ENCODE results near the gene ELOB.
A peak's percentile ranks its signal among the peaks of the same experiment; 100 is the strongest.

ELOB gene

DNA sequence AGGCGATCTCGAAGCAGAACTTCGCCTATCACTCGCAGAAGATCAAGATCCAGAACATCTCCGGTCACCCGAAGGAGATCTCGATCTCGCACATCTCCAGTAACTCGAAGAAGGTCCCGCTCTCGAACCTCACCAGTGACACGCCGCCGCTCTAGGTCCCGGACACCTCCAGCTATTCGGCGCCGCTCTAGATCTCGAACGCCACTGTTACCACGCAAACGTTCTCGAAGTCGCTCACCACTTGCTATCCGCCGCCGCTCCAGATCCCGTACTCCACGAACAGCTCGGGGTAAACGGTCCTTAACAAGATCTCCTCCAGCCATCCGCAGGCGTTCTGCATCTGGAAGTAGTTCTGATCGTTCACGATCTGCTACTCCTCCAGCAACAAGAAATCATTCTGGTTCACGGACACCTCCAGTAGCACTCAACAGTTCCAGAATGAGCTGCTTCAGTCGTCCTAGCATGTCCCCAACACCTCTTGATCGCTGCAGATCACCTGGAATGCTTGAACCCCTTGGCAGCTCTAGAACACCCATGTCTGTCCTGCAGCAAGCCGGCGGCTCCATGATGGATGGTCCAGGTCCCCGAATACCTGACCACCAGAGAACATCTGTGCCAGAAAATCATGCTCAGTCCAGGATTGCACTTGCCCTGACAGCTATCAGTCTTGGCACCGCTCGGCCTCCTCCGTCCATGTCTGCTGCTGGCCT is 10.5 kb downstream of the ELOB start:
- no peak for DNase-seq

DNA sequence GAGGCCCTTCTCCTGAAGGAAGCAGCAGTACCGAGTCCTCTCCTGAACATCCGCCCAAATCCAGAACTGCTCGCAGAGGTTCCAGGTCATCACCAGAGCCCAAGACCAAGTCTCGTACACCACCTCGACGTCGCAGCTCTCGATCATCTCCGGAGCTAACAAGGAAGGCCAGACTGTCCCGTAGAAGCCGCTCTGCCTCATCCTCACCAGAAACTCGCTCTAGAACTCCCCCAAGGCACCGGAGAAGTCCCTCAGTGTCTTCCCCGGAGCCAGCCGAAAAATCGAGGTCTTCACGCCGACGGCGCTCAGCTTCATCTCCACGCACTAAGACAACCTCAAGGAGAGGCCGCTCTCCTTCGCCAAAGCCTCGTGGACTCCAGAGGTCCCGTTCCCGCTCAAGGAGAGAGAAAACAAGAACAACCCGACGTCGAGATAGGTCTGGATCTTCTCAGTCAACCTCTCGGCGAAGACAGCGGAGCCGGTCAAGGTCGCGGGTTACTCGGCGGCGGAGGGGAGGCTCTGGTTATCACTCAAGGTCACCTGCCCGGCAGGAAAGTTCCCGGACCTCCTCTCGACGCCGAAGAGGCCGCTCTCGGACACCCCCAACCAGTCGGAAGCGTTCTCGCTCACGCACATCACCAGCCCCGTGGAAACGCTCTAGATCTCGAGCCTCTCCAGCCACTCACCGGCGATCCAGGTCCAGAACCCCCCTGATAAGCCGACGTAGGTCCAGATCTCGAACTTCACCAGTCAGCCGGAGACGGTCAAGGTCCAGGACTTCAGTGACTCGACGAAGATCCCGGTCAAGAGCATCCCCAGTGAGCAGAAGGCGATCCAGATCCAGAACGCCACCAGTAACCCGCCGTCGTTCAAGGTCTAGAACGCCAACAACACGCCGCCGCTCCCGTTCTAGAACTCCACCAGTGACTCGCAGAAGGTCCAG is 11.3 kb downstream of the ELOB start:
- no peak for DNase-seq

DNA sequence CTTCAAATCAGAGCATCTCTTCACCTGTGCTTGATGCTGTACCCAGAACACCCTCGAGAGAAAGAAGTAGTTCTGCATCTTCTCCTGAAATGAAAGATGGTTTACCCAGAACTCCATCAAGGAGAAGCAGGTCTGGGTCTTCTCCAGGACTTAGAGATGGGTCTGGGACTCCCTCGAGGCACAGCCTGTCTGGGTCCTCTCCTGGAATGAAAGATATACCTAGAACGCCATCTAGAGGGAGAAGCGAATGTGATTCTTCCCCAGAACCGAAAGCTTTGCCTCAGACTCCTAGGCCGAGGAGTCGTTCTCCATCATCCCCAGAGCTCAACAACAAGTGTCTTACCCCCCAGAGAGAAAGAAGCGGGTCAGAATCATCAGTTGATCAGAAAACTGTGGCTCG is 12.4 kb downstream of the ELOB start:
- DNase-seq: no peak

DNA sequence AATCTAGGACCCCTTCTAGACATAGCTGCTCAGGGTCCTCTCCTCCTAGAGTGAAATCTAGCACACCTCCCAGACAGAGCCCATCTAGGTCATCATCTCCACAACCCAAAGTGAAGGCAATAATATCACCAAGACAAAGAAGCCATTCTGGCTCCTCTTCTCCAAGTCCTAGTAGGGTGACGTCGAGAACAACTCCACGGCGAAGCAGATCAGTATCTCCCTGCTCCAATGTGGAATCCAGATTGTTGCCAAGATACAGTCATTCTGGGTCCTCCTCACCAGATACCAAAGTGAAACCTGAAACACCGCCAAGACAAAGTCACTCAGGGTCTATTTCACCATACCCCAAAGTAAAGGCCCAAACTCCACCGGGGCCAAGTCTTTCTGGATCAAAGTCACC is 13.9 kb downstream of the ELOB start:
- DNase-seq: no peak

DNA sequence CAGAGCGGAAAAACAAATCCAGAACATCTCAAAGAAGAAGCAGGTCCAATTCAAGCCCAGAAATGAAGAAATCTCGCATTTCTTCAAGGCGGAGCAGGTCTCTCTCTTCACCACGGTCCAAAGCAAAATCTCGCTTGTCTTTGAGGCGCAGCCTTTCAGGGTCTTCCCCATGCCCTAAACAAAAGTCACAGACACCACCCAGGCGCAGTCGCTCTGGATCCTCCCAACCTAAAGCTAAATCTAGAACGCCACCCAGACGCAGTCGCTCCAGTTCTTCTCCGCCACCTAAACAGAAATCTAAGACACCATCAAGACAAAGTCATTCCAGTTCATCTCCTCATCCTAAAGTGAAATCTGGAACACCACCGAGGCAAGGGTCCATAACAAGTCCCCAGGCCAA is 14.4 kb downstream of the ELOB start:
- DNase-seq: no peak

DNA sequence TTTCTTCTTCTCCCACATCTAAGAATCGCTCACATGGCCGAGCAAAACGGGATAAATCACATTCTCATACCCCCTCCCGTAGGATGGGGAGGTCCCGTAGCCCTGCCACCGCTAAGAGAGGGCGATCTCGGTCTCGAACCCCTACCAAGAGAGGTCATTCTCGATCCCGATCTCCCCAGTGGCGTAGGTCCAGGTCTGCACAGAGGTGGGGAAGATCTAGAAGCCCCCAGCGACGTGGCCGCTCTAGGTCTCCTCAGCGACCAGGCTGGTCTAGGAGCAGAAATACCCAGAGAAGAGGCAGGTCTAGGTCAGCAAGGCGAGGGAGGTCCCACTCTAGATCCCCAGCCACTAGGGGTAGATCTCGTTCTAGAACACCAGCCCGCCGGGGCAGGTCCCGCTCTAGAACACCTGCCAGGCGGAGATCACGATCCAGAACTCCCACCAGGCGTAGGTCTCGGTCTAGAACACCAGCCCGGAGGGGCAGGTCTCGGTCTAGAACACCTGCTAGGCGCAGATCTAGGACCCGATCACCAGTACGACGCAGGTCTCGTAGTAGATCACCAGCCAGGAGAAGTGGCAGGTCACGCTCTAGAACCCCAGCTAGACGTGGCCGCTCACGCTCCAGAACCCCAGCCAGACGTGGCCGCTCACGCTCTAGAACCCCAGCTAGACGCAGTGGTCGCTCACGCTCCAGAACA is 15.0 kb downstream of the ELOB start:
- no peak for DNase-seq

DNA sequence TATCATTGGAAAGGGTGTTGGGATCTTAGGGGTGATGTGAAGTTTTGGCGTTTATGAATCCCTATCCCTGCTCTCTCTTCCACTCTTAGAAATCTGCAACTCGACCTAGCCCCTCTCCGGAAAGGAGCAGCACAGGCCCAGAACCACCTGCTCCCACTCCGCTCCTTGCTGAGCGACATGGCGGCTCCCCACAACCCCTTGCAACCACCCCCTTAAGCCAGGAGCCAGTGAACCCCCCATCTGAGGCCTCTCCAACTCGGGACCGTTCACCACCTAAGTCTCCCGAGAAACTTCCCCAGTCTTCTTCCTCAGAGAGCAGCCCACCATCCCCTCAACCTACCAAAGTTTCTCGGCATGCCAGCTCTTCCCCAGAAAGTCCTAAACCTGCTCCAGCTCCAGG is 15.6 kb downstream of the ELOB start:
- no peak for DNase-seq

DNA sequence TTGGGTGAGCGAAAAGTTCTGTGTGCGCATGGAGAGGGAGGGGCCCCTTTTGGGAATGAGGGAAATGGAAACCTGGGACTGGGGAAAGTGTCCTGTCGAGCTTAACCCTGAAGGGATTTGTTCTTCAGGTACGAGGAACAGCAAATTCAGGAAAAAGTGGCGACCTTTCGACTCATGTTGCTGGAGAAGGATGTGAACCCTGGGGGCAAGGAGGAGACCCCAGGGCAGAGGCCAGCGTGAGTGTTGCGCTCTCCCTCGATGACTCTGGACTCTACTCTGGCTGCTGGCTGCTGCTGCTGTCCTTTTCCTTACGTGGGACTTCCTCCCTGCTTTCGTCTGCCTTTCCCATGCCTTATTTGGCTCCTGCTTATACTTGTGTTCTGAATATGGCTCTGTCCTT is 19.7 kb downstream of the ELOB start:
- DNase-seq: no peak

DNA sequence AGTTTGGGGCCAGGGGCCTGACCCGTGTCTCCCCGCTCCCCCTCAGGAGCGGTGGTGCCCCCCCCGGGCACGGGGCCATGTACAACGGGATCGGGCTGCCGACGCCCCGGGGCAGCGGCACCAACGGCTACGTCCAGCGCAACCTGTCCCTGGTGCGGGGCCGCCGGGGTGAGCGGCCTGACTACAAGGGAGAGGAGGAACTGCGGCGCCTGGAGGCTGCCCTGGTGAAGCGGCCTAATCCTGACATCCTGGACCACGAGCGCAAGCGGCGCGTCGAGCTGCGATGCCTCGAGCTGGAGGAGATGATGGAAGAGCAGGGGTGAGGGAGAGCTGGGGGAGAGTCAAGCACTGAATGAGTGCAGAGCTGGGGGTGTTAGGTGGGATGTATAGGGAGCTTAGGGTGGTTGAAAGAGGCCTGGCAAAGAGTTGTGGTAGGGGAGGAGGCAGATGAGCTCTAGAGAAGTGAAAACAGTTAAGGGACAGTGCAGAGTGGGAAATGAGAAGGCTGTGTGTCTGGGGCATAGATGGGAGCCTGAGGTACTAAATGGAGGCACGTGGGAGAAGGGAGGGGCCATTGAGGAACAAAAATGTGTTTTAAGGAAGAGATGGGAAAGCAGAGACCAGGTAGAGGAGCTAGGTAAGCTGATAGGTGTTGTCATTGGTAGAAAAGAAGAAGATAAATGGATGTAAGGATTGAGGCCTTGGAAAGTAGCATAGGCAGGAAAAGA is 20.6 kb downstream of the ELOB start:
- DNase-seq: no peak

DNA sequence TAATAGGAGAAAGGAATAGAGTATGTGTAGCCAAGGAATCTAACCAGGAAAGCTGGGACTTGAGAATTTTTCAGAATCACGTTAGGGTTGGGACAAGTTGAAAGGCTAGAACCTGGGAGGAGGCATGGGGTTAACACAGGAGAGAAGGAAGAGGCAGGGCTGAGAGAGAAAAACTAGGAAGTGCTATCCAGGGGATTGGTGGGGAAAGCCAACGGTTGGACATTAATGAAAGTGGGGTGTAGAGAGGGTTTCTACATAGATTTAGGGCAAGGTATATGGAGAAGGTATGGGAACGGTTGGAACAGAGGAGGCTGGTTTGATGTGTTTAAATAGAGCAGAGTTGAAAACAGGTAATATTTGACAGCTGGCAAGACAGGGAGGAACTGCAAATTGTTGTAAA is 21.9 kb downstream of the ELOB start:
- DNase-seq: no peak

DNA sequence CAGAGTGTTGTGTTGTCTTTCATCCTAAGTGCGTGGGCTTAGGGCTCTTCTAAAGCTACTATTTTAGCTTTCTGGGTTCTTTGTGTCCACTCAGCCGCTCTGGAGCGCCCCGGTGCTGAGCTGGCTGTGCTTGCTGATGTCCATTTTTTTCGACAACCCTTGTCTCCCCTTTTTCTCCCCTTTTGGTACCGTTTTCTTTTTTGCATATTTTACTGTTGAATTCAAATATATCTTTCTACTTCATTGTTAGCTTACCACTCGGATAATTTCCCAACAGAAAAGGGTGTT is 23.4 kb downstream of the ELOB start:
- no peak for DNase-seq

DNA sequence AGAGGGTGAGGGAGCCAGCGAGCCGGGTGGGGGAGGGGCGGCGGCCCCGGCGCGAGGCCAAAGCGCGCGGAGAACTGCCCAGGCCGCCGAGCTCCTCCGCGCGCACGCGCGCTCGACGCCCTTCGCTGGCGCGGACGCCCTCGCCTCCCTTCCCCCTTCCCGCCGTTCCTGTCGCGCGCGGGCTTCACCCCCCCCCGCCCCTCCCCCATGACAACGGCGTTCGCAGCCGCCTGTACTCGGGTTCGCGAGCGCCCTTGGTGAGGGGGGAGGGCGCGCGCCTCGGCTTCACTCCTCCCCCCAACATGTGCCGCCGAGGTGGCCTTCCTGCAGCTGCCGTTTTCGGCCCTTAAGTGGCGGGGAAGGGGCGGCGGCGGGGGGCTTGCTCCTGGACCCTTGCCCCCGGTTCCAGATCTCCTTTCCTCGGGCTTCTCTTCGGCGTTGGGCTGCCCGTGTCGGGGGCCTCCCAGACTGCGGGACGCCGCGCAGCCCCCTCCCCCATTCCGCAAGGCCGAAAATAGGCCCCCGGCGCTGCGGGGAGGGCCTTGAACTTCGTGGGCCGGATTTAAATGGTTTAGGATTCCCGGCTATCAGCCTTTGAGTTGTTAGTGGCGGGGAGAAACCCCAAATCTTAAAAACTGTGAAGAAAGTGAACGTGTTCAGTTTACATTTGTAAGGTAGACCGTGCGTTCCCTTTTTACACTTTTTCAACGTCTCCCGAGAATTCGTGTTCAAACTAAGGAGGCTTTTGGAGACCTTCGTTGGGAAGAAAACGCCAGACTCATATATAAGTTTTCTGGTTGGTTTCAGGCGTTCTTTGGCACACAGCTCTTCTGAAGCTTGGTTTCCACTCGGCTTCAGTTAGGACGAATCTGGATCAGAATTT is 24.0 kb downstream of the ELOB start:
- DNase-seq: peak; percentile 72

DNA sequence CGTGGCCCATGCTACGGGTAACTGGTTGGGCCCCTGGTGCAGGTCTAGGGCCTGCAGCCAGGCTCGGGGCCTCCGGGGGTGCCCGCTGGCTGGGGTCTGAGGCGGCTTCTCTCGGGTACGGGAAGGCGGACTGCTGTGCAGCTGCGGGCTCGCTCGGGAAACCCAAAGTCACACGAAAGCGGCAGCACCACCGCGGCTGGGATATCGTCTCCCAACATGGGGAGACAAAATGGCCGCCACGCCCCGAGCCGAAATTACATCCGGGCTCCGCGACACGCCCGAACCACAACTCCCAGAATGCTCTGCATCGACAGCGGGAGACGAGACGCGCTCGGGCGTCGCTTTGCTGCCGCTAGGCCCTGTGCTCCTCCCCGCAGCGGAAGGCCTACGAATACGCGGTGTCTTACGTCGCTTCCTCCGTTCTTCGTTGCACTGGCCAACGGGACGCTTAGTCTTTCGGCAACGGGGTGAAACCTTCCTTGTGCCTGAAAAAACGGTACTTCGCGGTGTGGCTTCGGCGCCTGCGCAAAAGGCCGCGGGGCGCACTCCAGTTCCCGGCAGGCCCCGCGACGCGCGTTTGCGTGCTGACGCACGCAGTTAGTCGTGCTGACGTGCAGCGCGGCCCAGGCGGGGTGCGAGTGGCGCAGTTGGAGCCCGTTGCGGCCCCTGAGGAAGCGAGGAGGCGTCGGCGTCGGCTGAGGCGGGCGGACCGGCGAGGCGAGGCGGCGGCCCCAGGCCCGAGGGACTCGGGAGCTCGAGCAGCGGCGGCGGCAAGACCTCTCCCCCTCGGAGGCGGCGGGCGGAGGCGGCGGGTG is 24.8 kb downstream of the ELOB start, which contains the start of gene SRRM2:
Gene SRRM2, plus strand, starts transcription at position 604 of the 815 bp plus-strand sequence. CDS start 3,727 bp downstream, outside the sequence.
- peak; percentile 96 for DNase-seq

DNA sequence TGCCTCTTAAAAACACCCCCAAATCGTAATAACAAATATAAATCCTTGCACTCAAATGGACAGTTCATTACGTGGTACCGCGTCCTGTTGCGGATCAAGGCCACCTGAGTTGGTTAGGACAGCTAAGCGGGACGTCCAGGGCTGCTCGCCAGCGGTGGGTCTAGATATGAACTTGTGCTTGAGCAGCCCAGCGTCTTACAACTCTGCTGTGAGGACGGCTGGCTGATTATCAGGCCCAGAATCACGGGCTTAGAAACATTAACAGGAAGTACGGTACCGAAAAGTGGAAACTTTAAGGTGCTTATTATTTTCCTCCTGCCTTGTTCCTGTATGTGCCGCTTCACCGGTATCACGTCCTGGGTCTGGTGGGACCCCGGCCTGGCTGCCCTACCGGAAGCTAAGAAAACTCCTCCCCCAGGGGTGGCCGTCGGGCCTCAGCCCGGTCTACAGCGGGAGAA is 25.5 kb downstream of the ELOB start:
- no peak for DNase-seq

DNA sequence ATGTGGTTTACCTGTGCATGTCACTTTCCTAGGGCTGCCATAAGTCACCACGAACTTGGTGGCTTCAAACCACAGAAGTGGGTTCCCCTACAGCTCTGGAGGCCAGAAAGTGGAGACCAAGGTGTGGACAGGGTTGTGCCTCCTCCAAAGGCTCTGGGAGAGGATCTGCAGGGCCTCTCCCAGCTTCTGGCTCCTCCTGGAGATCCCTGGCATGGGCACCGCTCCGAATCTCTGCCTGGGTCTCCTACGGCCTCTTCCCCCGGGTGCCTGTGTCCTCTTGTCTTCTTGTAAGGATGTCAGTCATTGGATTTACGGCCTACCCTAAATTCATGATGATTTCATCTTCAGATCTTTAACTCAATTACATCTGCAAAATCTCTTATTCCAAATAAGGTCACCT is 27.1 kb downstream of the ELOB start:
- no peak for DNase-seq

DNA sequence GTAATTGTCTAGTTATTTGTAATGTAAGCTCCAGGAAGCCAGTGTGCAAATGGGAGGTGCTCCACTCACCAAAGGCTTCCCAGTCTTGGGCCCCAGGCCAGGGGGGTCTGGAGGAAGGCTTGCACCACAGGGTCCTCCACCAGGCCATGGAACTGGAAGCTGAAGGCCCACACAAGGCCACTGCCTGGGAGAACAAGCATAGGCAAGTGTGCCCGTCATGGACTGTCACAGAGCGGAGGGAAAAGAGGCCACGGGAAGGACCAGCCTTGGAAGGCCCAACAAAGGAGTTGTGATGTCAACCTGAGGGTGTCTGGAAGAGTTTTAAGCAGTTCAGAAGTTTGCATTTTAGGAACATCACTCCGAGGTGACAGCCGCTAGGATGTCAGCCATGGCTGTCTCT is 27.6 kb downstream of the ELOB start:
- DNase-seq: no peak

DNA sequence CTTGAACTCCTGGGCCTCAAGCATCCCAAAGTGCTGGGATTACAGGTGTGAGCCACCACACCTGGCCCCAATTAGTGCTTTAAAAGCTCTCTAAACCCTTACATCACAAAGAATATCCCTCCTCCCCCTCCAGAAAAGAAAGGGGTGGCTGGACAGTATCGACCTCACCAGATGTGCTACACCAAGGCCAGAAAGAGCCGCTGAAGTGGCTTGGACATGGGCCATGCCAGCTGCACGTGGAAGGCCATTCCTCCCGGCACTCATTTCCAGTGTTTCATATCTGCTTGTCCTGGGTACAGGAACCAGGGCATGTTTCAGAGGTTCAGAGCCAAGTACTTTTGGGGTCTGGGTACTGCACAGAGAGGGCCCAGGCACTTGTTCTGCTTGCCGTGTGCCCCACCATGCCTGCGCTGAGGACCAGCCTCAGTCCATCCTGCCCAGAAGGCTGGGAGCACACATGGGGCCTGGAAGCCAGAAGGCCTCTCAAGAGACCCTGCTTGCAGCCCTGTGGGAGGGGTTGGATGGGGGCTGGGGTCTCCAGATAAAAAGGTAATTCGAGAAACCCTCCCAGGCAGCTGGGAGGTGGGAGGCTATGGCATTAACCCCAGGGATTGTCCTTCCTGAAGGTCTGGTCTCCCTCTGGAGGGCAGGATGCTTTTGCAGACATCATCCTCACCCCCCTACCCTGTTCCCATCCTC is 28.2 kb downstream of the ELOB start:
- no peak for DNase-seq

DNA sequence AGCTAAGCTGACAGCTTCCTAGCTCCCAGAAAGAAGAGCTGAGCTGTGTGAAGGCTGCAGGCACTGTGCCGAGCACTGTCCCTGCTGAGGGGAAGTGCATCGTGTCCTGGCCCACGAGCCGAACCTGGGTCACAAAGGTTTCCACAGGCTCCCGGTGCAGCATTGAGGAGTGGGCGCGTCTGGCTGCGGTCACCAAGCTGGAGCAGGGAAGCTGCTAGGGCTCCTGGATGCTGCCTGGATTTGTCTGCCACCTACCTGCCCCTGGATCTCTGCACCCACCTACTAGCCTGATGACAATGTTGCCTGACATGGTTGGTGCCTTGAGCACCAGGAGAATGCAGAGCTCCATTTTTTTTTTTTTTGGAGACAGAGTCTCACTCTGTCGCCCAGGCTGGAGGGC is 31.1 kb downstream of the ELOB start:
- DNase-seq: no peak

DNA sequence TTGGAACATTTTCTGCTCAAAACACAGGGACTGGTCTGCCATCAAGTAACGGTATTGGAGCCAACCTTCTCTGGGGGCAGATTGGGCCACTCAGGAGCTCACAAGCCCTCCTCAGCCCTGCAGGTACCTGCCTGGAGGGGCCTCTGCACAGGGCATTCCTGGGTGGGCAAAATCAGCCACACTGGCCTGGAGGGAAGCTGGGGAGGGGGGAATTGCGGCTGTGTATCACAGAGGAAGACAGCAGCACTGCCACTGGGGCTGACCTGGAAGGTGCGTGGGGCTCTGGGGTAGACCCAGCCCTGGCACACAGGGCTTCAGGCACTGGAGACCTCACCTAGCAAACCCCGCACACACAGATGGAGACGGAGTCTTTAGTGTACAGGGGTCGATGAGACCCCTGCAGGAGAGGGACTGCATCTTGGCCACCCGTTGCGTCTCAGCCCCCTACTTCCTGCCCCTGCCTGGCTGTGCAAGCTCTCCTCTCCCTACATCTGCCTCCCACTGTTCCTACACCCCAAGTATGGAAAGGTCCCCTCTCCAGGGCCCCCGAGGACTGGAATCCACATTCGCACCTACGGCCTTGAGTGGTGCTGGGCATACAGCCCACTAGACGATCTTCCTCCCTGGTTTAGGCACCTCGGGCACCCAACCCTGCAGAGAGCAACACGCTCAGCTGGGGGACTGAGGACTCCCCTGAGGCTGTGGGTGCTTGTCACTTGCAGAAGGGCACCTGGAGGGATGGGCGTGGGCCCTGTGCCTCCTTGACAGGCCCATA is 31.8 kb downstream of the ELOB start:
- no peak for DNase-seq

DNA sequence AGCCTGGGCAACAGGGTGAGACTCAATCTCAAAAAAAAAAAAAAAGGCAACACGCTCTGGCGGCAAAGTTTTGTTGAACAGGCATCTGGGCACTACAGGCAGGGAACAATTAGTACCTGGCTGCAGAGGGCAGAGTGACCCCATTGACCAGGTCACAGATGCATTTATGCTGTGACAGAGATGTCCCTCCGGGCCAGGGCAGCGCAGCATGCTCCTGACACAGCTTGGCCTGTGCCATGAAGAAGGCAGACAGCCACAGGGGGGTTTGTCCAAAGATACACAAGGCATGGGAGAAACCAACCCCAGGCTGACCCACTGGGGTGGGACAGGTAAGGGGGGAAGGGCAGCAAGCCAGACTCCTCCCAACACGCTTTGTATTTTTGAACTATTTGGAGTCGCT is 32.4 kb downstream of the ELOB start:
- DNase-seq: no peak
